Pancreas (tissue), 10 donors: ENCODE measurements around the gene RADIL. TPM values are rescaled to one million over a fixed set of nuclear protein-coding genes. Genes with fewer than 3 reads are reported as not detected.
"Not testable (repeated sequence)": the region's sequence is repeated elsewhere in the genome, so short reads cannot be mapped to it uniquely, and the experiment has no call there.

Experiments used
- ATAC-seq, 4 donors: fragments of 200-7000 bp; cut with Tn5 transposase; one replicate each; pipeline versions ENCODE4 v1.8.0 to v1.9.1; 2020; ENCODE audit warnings: mild to moderate bottlenecking in 4 of 4, moderate library complexity in 4 of 4
- DNase-seq, 6 donors: peaks; one replicate each; pipeline ENCODE4 v3.0.0-alpha.2; 2020
- FAIRE-seq: peaks from 2 replicates; lab custom pipeline; 2012; peaks lifted over from hg19 to GRCh38; lab: Jason Lieb, UNC
- H3K27ac ChIP-seq, 4 donors: fragments of 200-600 bp; sonication (generic); 1 replicate in 3 of 4; 2 replicates in 1 of 4; pipeline versions ENCODE4 v1.5.0 to v1.8.0; 2020
- H3K27me3 ChIP-seq, 4 donors: fragments of 200-600 bp; one replicate each; pipeline ENCODE4 v1.8.0; 2021
- H3K36me3 ChIP-seq, 3 donors: fragments of 200-600 bp; sonication (generic) in 1 of 3; one replicate each; pipeline versions ENCODE4 v1.5.0 to v1.8.0; 2020 to 2021
- H3K4me1 ChIP-seq, 3 donors: fragments of 200-600 bp; one replicate each; pipeline ENCODE4 v1.8.0; 2021
- H3K4me3 ChIP-seq, 4 donors: fragments of 200-600 bp; sonication (generic) in 2 of 4; one replicate each; pipeline versions ENCODE4 v1.5.0 to v1.8.0; 2020 to 2021
- H3K9me3 ChIP-seq, 4 donors: fragments of 200-600 bp; one replicate each; pipeline ENCODE4 v1.8.0; 2021
- CTCF ChIP-seq, 4 donors: fragments of 200-600 bp; sonication (generic) in 3 of 4; IDR thresholded peaks; one replicate each; pipeline versions ENCODE4 v1.5.0 to v1.8.0; 2021; ENCODE audit warnings: antibody characterized with exemption in 4 of 4
- WGBS, 2 donors: extraction: QIAGEN DNeasy Blood & Tissue Kit; methylation state at CpG; one replicate each; pipeline ENCODE4 v1.1.7; 2013; 5-methylcytosine and 5-hydroxymethylcytosine counted together
- intact Hi-C, 3 donors: fragments of 100-400 bp; cut with DNase I; formaldehyde crosslinking; loops; one replicate each; pipeline versions ENCODE4 v1.11.1 to v1.14.2; 2022
- polyA plus RNA-seq, 2 donors: library from polyadenylated mRNA; stranded (reverse); fragments of 200-250 nt; gene quantifications; one replicate each; pipeline ENCODE4 v1.2.3, GENCODE V29; 2013
- total RNA-seq, 6 donors: library from RNA; stranded (reverse); fragmentation: NEBNext Ultra II Directional in 4 of 6; extraction: Animal tissue kit (Norgen Biotek cat#: 25700) in 4 of 6; gene quantifications; one replicate each; pipeline versions ENCODE4 v1.2.1 to v1.2.4, GENCODE V29; 2021 to 2023
- donor health status: healthy with polysubstance abuse.
- donor health status: DM: no; HTN: no; CAD: no; lungs with moderate emphysema.
- donor health status: DM: no; HTN: no; CAD: no.
- donor health status: control.
- donor health status: control.
- donor health status: Bipolar disorder and iron deficiency.
- donor health status: DM: yes; HTN: yes; CAD: no.
- donor health status: DM: no; HTN: no; CAD: no.
- donor health status: DM: no; HTN: no; CAD: no.
- donor health status: DM: yes; HTN: yes; CAD: no.

Gene RADIL
- total and polyA plus RNA-seq, 8 donors = 0.58 to 11.2 (median 3.5) TPM

GRCh38 chr7:4806983-4807597 is 76.4 kb downstream of the RADIL start:
- FAIRE-seq (no peak), ATAC-seq (no peak), DNase-seq (no peak)
- intact Hi-C loops = loop anchor here in 1 of 3 donors (10.0 kb wide), 1 partner anchor 278 kb away; no protein-coding TSS in a partner anchor
- Histone ChIP-seq H3K9me3 (no peaks in the 10 kb centered on the region), H3K27ac (no peak overlapping the region), H3K4me1 (no peaks in the 10 kb centered on the region), H3K27me3 (no peaks in the 10 kb centered on the region), H3K4me3 (no peak overlapping the region), H3K36me3 (no peaks in the 10 kb centered on the region)
- 62 to 82% methylated on average over 17 of the region's 17 CpGs for WGBS, 2 donors
- no peak for TF ChIP-seq CTCF (IDR thresholded peaks at IDR 0.05)

- H3K9me3 ChIP-seq = no peaks in the 10 kb centered on the region
- intact Hi-C loops = loop anchor here in 1 of 3 donors (10.0 kb wide), 1 partner anchor 279 kb away; no protein-coding TSS in a partner anchor
- H3K36me3 ChIP-seq = no peaks in the 10 kb centered on the region
- FAIRE-seq (no peak), DNase-seq (no peak), ATAC-seq (no peak)
- H3K4me1 ChIP-seq = no peaks in the 10 kb centered on the region
- H3K27ac ChIP-seq = no peak overlapping the region
- H3K4me3 ChIP-seq = no peak overlapping the region
- WGBS, 2 donors = 60 to 66% methylated on average over 8 of the region's 8 CpGs
- no peaks in the 10 kb centered on the region for H3K27me3 ChIP-seq
- no peak for TF ChIP-seq CTCF (IDR thresholded peaks at IDR 0.05)
Measured at GRCh38 chr7:4805984-4806300, 77.6 kb downstream of the RADIL start.

- no peak for FAIRE-seq
- Histone ChIP-seq H3K9me3 (no peaks in the 10 kb centered on the region), H3K27me3 (no peaks in the 10 kb centered on the region), H3K36me3 (no peaks in the 10 kb centered on the region), H3K4me3 (no peak overlapping the region), H3K4me1 (no peaks in the 10 kb centered on the region), H3K27ac (no peak overlapping the region)
- no peak for TF ChIP-seq CTCF (IDR thresholded peaks at IDR 0.05)
- intact Hi-C loops = loop anchor here in 1 of 3 donors (10.0 kb wide), 1 partner anchor 279 kb away; no protein-coding TSS in a partner anchor
- WGBS, 2 donors = 71 to 84% methylated on average over 27 to 29 of the region's 29 CpGs
- peak in 1 of 6 donors; percentile 59 for DNase-seq
- ATAC-seq = no peak
Measured at GRCh38 chr7:4805110-4805983, 78.2 kb downstream of the RADIL start.

- no peaks in the 10 kb centered on the region for H3K9me3 ChIP-seq
- no peak overlapping the region for H3K4me3 ChIP-seq
- intact Hi-C loops = loop anchor here in 1 of 3 donors (10.0 kb wide), 1 partner anchor 281 kb away; no protein-coding TSS in a partner anchor
- WGBS, 2 donors = 68 to 80% methylated on average over 41 of the region's 41 CpGs
- no peak for FAIRE-seq
- peak in 2 of 6 donors; percentile 55 to 66 for DNase-seq
- no peak for ATAC-seq
- no peaks in the 10 kb centered on the region for H3K4me1 ChIP-seq
- no peak overlapping the region for H3K27ac ChIP-seq
- no peaks in the 10 kb centered on the region for H3K27me3 ChIP-seq
- H3K36me3 ChIP-seq = no peaks in the 10 kb centered on the region
- TF ChIP-seq CTCF (IDR thresholded peaks at IDR 0.05) = no peak
Measured at GRCh38 chr7:4803397-4804241, 79.9 kb downstream of the RADIL start.

- not testable (repeated sequence) for H3K4me3 ChIP-seq, H3K36me3 ChIP-seq, H3K9me3 ChIP-seq, ATAC-seq, H3K27ac ChIP-seq, H3K4me1 ChIP-seq, FAIRE-seq, H3K27me3 ChIP-seq
- 73 to 98% methylated on average over 16 to 23 of the region's 23 CpGs for WGBS, 2 donors
- intact Hi-C loops = loop anchor here in 1 of 3 donors (10.0 kb wide), 1 partner anchor 282 kb away; no protein-coding TSS in a partner anchor
- peak in 1 of 6 donors; percentile 63 for DNase-seq
Measured at GRCh38 chr7:4802577-4802976, 80.9 kb downstream of the RADIL start.
